CD4-positive, alpha-beta T cell treated with Interferon gamma for 1 hour (primary cell): Measurements from ENCODE around the gene SCMH1.
"Not testable (repeated sequence)": the region's sequence is repeated elsewhere in the genome, so short reads cannot be mapped to it uniquely, and the experiment has no call there.

Experiments used
- DNase-seq: peaks from one replicate; pipeline ENCODE4 v3.0.0-alpha.2; 2020

Gene SCMH1

GRCh38 chr1:41200728-41201127 is 41.4 kb downstream of the SCMH1 start:
- DNase-seq = no peak

- no peak for DNase-seq
Observed at GRCh38 chr1:41199375-41199774, 42.7 kb downstream of the SCMH1 start.

- DNase-seq = no peak
Observed at GRCh38 chr1:41192456-41193178, 49.5 kb downstream of the SCMH1 start.

GRCh38 chr1:41184446-41184845 is 57.7 kb downstream of the SCMH1 start:
- DNase-seq = no peak

GRCh38 chr1:41178230-41178629 is 63.9 kb downstream of the SCMH1 start:
- DNase-seq = not testable (repeated sequence)

GRCh38 chr1:41175546-41175945 is 66.6 kb downstream of the SCMH1 start:
- no peak for DNase-seq

- no peak for DNase-seq
Observed at GRCh38 chr1:41174170-41174569, 67.9 kb downstream of the SCMH1 start.

- DNase-seq = no peak
Observed at GRCh38 chr1:41173651-41174050, 68.5 kb downstream of the SCMH1 start.

- no peak for DNase-seq
Observed at GRCh38 chr1:41171266-41171874, 70.7 kb downstream of the SCMH1 start.

- DNase-seq = no peak
Observed at GRCh38 chr1:41169799-41170180, 72.3 kb downstream of the SCMH1 start.

- no peak for DNase-seq
Observed at GRCh38 chr1:41169066-41169798, 72.9 kb downstream of the SCMH1 start.

- no peak for DNase-seq
Observed at GRCh38 chr1:41167667-41168066, 74.4 kb downstream of the SCMH1 start.

- DNase-seq = no peak
Observed at GRCh38 chr1:41164727-41165126, 77.4 kb downstream of the SCMH1 start.

- DNase-seq = no peak
Observed at GRCh38 chr1:41162441-41162840, 79.7 kb downstream of the SCMH1 start.

- DNase-seq = no peak
Observed at GRCh38 chr1:41161846-41162245, 80.3 kb downstream of the SCMH1 start.

- no peak for DNase-seq
Observed at GRCh38 chr1:41160498-41161110, 81.5 kb downstream of the SCMH1 start.

GRCh38 chr1:41158966-41159365 is 83.1 kb downstream of the SCMH1 start:
- DNase-seq = no peak

GRCh38 chr1:41158147-41158875 is 83.8 kb downstream of the SCMH1 start:
- DNase-seq = no peak

- DNase-seq = no peak
Observed at GRCh38 chr1:41155105-41155504, 87.0 kb downstream of the SCMH1 start.

- no peak for DNase-seq
Observed at GRCh38 chr1:41153750-41154274, 88.3 kb downstream of the SCMH1 start.

GRCh38 chr1:41152622-41153044 is 89.5 kb downstream of the SCMH1 start:
- DNase-seq = no peak

GRCh38 chr1:41151846-41152245 is 90.3 kb downstream of the SCMH1 start:
- DNase-seq = no peak

- no peak for DNase-seq
Observed at GRCh38 chr1:41149570-41149969, 92.5 kb downstream of the SCMH1 start.
